GM13976 (cell line): ENCODE measurements around the gene ZNF142.

Source experiments
- DNase-seq: peaks from one replicate; pipeline ENCODE4 v3.0.0; 2012; ENCODE audit warnings: low spot score
- CTCF ChIP-seq: IDR thresholded peaks from 2 replicates; pipeline ENCODE4 v1.5.1; 2012; ENCODE audit warnings: borderline replicate concordance, mild to moderate bottlenecking; ENCODE audit not compliant: insufficient read depth; ENCODE audit errors: extremely low read depth, missing control alignments, control extremely low read depth
- in situ Hi-C: fragments of 300-500 bp; cut with MboI; formaldehyde crosslinking; loops from one replicate; pipeline ENCODE4 v1.12.0; 2022; ENCODE audit warnings: low sequenced_read_pairs, mixed read lengths, inconsistent platforms; ENCODE audit not compliant: unreplicated experiment

Gene ZNF142

GRCh38 chr2:218671097-218671653 lies 11.8 kb upstream of the ZNF142 start:
- in situ Hi-C loops, result no loop called here
- DNase-seq, result no peak
- TF ChIP-seq CTCF, result no peak

- no peak for DNase-seq
- in situ Hi-C loops, result no loop called here
- TF ChIP-seq CTCF, result no peak
Observed at GRCh38 chr2:218664653-218665052, 5.2 kb upstream of the ZNF142 start.

- no peak for TF ChIP-seq CTCF
- in situ Hi-C loops, result no loop called here
- no peak for DNase-seq
Observed at GRCh38 chr2:218663901-218664300, 4.5 kb upstream of the ZNF142 start.

- DNase-seq, result no peak
- TF ChIP-seq CTCF, result no peak
- in situ Hi-C loops, result no loop called here
Observed at GRCh38 chr2:218662827-218663226, 3.4 kb upstream of the ZNF142 start.

GRCh38 chr2:218662377-218662776 lies 3.0 kb upstream of the ZNF142 start:
- DNase-seq, result no peak
- in situ Hi-C loops, result no loop called here
- TF ChIP-seq CTCF, result no peak

- no peak for TF ChIP-seq CTCF
- in situ Hi-C loops, result no loop called here
- no peak for DNase-seq
Observed at GRCh38 chr2:218659988-218660358, 550 bp upstream of the ZNF142 start.
